NCI-H2227 treated with DMSO at 0.1 percent for 48 hours (cell line): ENCODE data around the gene CST3.
"Not testable (repeated sequence)": the region's sequence is repeated elsewhere in the genome, so short reads cannot be mapped to it uniquely, and the experiment has no call there.

Experiments used
- DNase-seq: peaks from one replicate; lab custom pipeline; 2025; lab: John Stamatoyannopoulos, UW

The CST3 gene

GRCh38 chr20:23662276-23662870 lies 24.6 kb upstream of the CST3 start:
- no peak for DNase-seq

DNA sequence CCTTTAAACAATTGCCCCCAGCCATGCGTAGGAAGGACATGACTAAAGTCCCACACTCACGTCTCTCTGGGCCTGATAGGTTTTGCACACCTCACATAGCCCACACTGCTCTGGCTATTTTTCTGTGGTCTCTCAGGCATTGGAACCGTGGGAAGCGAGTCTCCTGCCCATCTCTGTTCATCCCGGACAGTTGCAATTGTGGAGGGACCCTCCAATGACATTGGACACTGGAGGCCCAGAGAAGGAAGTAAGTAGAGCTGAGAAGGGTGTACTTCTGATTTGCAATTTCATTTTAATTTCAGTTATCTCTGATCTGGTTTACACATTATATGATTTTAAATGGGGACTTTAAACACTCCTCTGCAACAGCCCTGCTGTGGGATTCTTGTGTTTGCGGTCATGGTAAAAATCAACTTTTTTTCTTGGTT lies 23.3 kb upstream of the CST3 start:
- DNase-seq: no peak

DNA sequence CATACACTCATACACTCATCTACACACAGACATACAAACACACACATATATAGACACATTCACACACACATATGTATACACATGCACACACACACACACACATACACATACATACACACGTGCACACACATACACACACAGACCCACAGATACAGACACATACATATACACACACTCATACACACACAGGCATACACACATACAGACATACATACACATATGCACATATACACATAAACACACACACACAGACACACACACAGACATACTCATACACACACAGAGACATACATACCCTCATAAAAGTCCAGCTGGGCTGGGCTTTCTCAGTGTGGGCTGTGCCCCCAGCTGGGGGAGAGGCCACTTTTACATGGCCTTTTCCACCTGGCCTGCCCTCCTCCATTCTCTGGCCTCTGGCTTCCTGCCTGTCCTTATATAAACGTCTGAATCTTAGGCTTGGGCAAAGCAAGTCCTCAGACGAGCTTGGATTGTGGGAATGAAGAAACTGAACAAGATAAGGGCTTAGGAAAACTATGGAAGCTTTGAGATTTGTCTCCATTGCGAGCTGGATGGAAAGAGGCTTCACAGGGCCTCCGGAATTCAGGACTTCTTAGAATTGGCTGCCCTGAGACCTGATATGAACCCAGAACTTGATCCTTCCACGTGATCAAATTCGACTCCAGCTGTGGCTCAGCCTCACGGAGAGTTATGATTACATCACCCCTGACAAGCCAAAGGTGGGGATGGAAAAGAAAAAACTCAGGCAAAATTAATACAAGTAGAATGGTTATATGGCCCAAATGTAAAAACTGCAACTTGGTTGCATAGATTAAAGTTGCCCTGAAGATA lies 22.5 kb upstream of the CST3 start:
- DNase-seq: no peak

DNA sequence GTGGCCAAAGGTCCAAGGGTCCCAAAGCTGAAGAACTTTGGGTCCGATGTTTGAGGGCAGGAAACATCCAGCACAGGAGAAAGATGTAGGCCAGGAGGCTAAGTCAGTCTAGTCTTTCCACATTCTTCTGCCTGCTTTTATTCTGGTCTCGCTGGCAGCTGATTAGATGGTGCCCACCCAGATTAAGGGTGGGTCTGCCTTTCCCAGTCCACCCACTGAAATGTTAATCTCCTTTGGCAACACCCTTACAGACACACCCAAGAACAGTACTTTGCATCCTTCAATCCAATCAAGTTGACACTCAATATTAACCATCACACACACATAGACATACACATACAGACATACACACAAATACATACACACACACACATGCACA lies 21.8 kb upstream of the CST3 start:
- not testable (repeated sequence) for DNase-seq

DNA sequence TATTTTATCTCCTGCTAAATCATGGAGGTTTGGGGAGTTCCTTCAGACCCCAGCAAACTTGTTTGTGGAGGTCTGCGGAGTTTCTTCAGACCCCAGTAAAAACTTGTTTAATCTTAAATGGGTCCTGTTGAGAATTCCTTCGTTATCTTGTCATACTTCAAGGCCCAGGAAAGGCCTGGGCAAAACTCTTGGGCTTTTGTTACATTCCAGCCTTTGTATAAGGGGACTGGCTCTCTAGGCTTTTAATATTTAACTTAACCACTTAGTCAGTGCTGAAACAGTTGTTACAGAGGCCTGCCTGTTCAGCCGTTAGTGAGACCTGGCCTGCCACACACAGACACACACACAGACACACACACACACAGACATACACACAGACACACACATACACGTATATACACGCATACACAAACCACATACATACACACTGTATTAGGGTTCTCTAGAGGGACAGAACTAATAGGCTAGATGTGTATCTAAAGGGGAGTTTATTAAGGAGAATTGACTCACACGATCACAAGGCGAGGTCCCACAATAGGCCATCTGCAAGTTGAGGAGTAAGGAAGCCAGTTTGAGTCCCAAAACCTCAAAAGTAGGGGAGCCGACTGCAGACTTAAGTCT lies 21.3 kb upstream of the CST3 start:
- no peak for DNase-seq

- DNase-seq: no peak
Measured at GRCh38 chr20:23658336-23658735, 20.6 kb upstream of the CST3 start.

- DNase-seq: no peak
Measured at GRCh38 chr20:23657202-23657601, 19.4 kb upstream of the CST3 start.

DNA sequence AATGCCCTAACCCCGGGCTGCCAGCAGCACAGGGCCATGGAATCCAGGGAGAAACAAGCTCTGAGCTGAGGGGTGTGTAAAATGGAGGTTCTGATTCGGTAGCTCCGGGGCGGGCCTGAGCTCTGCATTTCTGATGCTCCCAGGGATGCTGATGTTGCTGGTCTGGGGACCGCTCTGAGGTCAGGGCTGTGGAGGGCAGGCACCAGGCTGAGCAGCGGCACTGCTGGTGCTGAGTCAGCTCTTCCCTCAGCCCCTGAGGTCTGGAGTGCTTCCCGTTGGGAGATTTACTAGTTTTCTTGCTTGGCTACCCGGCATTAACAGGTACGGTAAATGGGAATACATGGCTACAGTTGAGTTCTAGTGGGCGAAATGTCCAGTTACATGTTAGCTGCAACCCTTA lies 18.6 kb upstream of the CST3 start:
- no peak for DNase-seq

- DNase-seq: no peak
Measured at GRCh38 chr20:23655491-23656211, 17.9 kb upstream of the CST3 start.

DNA sequence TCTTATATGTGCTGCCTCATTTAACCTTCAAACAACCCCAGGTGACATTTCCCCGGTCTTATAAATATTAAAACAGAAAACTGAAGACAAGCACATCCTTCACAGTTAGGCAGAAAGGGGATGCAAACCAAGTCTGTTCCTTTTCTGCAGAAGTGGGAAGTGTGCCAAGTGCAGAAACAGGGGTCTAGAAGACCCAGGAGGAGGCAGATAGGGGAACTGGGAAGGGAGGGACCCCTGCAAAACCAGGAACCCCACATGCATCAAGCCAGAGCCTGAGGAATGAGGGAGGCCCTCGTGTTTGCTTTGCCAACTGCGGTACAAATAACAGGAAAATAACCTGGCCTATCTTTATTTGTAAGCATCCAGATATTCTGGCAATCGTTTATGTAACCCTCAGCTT lies 17.0 kb upstream of the CST3 start:
- no peak for DNase-seq

DNA sequence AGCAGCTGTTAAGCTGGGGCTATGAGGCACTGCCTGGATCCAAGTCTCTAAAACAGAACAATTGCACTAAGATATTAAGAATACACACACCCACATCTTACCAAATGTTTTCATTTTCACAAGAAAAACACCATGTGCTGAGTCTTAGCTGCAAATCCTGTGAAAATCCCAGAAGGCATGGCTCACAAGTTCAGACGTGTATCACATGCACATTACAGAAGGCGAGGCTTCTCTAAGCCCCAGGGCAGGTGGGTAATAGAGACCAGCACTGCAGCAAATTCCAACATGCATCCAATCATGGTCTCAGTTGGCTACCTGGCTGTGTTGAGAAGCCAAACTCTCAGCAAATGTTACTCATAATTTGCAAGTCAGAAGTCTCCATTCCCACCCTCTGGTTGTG lies 16.2 kb upstream of the CST3 start:
- DNase-seq: no peak

DNA sequence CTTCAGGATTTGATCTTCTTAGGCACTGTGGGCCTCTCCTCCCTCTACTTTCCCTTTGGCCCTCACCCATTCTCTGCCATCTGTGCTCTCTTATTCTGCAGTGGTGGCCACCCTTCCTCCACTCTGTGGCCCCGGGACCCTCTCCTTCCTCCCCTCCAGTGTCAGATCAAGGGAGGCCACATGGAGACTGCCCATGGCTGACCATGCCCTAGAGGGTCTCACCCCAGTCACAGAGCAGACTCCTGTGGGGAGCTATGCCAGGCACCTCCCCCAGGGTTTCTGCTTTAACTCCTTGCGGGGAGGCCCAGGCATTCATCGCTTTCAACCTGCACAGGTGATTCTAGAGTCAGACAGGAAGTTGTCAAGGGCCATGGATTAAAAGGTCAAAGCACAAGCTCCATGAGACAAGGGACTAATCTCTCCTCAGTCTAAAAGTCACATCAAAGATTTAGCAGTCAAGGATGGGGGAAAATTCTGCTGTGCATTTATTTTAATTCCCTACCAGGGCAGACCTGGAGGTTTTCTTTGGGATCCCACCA lies 15.7 kb upstream of the CST3 start:
- no peak for DNase-seq

GRCh38 chr20:23652926-23653325 lies 15.2 kb upstream of the CST3 start:
- DNase-seq: no peak

GRCh38 chr20:23652371-23652770 lies 14.6 kb upstream of the CST3 start:
- no peak for DNase-seq

DNA sequence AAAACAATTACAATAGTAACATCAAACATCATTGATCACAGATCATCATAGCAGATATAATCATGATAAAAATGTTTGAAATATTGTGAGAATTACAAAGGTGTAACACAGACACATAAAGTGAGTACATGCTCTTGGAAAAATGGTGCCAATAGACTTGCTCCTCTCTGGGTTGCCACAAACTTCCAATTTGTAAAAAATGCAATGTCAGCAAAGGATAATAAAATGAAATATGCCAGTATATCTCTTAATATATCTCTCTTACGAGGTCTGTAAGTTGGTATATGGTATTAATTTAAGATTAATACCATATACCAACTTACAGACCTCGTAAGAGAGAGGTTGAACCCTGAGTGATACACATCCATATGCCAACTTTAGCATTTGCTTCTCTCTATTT lies 13.4 kb upstream of the CST3 start:
- no peak for DNase-seq

DNA sequence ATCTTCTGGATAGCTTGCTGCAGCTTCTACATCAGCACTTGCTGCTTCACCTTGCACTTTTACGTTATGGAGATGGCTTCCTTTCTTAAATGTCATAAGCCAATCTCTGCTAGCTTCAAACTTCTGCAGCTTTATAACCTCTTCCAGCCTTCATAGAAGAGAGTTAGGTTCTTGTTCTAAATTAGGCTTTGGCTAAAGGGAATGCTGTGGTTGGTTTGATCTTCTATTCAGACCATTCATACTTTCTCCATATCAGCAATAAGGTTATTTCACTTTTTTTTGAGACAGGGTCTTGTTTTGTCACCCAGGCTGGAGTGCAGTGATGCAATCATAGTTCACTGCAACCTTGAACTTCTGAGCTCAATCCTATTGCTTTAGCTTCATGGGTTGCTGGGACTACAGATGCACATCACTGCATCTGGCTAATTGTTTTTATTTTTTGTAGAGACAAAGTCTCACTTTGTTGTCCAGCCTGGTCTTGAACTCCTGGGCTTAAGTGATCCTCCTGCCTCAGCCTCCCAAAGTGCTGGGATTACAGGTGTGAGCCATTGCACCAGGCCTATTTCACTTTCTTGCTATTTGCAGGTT lies 12.2 kb upstream of the CST3 start:
- DNase-seq: no peak

- DNase-seq: no peak
Measured at GRCh38 chr20:23649242-23649641, 11.5 kb upstream of the CST3 start.

DNA sequence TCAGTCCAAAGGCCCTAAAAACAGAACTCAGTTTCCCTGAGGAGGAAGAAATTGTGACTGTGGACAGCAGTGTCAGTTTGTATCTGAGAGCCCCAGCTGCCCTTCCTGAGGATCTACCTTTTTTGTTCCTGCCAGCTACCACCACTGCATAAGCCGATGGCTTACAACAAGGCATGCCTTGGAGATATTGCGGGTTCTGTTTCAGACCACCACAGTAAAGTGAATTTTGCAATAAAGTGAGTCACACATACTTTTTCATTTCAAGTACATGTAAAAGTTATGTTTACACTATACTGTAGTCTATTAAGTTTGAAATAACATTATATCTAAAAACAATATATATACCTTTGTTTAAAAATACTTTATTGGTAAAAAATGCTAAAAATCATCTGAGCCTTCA lies 9.6 kb upstream of the CST3 start:
- no peak for DNase-seq

- no peak for DNase-seq
Measured at GRCh38 chr20:23646106-23646873, 8.5 kb upstream of the CST3 start.

GRCh38 chr20:23645575-23645974 lies 7.8 kb upstream of the CST3 start:
- DNase-seq: no peak

GRCh38 chr20:23644164-23644563 lies 6.4 kb upstream of the CST3 start:
- no peak for DNase-seq
